Superior temporal gyrus (tissue), 1 donor: ENCODE results near the gene PYCR2.

ENCODE experiments used
- DNase-seq: peaks from one replicate; pipeline ENCODE4 v3.0.0-alpha.2; 2016; ENCODE audit errors: extremely low spot score

The PYCR2 gene

DNA sequence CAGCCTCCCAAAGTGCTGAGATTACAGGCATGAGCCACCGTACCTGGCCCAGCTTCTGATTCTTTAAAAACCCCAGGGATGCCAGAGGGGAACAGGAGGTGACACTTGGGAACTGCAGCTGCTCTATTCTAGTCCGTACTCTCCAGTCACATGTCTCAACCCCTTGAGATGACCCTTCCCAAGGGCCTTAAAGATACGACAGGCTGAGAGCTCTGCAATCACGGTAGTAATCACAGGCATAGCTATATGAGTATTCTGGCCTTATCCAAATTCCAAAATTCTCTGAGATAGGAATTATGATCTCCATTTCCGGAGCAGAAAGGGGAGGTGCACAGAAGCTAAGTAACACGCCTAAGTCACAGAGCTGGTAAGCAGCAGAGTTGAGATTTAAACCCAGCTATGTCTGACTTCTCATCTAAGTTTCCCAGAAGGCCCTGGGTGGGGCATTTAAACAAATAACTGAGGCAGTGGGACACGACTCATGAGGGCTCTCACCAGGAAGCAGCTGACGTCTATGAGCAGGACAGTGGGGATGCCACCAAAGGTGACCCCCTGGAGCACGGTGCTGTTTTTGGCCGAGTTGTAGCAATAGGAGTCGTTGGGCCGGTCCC is 47.0 kb downstream of the PYCR2 start:
- peak; percentile 61 for DNase-seq

DNA sequence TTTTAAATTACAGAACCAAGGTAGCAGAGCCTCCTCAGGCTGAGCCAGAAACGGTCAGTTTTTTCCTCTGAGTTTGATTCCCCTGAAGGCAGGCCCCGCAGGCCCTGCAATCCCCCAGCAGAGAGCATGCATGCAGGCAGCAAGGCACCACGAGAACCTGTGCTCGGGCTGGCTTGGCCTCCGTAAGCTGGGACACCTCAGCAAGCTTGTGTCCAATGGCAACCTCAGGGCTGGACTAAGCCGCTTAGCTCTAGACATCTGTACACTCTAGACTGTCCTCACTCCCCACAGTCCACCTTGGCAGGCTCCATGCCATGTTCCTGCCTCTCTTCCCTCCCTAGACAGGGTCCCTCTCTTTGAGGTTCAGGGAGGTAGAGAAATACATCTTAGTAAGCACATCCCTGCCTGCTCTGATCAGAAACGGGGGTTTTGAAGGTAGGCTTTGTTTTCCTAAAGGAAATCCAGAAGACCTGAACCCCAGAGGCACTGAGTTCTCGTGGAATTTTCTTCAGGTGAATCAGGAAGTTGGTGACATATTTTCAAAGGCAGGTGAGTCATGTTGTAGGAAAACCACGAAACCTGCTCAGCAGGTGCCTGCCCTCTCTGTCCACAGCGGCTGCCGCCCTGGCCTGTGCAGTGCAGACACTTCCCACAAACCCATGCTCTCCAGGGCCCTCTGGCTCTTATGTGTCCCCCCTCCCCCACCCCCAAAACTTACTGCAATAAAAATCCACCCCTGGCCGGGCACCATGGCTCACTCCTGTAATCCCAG is 48.8 kb downstream of the PYCR2 start:
- no peak for DNase-seq

DNA sequence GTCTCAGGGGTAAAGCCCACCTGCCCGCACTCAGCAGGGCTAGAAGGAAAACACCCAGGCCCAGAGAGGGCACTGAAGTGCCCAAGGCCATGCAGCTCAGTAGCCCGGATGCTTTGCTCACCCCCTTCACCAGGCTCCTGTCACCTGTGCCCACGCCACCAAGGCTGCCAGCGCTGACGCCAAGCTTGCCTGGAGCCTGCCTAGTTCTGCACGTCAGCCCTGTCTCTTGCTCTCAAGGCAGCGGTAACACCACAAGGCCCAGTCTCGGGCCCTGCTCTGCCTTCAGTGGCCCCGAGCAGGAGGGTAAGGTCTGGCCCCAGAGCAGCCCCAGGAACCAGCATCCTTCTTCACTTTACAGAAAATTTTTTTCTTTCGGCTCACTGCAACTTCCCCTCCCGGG is 49.6 kb downstream of the PYCR2 start:
- DNase-seq, result no peak

DNA sequence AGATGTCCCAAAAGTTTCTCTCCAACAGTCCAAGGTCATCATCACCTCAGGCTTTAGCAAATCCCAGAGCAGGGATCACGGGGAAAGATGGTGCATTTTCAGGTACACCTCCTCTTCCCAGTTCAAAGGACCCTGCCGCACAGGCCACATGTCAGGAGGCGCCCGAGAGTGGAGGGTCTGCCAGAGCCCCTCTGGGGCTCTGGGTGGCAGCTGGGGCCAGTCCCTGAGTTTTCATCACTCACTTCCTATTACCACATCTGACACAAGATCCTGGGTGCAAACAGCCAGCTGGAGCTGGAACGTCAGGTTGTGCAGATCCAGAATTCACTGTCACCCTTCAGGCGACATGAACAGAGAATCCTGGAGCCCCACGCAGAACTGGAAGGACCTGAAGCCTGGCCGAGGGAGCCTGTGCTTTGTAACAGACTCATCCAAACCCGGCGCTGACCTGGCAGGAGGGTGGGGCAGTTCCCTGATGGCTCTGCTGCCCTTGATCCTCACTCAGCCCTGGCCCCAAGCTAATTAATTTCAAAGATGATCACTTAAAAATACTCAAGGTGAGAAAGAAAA is 50.7 kb downstream of the PYCR2 start:
- no peak for DNase-seq

DNA sequence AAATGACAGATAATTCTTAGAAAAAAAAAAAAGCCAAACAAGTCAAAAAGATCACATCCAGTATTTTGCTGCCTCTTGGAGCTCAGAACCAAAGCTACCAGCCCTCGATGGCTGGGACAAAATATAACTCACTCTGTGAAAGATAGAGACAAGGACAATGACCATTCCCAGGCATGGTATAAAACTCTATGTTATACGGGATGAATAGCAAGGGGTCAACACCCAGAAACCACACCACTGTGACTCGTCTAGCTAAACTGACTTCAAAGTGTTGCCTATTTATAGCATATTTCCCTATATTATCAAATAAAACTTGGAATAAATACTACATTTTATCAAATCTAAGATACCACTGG is 52.0 kb downstream of the PYCR2 start:
- no peak for DNase-seq

DNA sequence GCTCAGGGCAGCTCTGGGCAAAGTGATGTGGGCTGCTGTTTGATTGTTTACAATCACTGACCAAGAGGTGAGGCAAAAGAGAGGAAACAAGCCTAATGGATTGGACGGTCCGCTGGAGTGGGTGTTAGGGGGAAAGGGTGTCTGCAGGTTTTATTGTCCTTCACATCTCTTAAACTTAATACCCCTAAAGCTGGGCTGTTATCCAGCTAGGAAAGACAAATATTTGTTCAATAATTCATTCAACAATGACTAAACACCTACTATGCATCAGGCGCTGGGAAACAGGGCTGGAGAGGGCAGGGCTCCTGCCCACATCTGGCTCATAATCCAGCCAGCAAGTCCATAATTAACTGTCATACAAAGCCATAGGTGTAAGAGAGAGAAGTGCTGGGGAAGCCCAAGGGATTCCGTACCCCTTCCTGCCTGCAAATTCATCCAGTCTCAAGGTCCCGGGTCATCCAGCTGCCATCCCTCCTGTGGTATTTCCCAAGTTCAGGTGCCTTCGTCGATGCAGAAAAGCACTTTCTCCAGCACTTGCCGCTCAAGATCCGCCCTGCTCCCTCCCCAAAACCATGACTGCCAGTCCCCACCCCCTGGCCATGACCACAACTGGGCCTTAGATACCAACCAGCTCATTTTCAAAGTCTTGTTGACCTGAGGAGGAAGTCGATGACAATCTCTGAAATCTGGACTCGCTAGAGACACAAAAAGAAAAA is 52.5 kb downstream of the PYCR2 start:
- no peak for DNase-seq

DNA sequence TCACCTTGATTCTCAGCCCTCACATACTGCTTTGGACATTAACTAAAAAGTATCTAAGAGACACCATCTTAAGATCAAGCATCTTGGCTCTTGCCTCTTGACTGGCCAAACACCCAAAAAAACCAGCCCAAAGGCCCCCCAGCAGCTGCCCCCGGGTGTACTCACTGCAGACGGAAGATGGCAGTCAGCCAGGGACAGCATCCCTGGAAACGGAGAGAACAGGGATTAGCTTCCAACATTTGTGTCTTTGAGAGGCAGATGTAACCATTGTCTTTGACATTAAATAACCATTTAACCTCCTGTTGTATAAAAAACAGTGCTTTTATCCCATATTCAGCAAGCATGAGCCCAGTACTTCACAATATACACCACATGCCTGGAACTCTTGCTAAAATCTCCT is 53.1 kb downstream of the PYCR2 start:
- no peak for DNase-seq
